Ishikawa (cell line): ENCODE data around the gene RLF.

Source experiments
- CEBPB ChIP-seq: IDR thresholded peaks from 2 replicates; pipeline ENCODE4 v1.6.1; 2012
- EGR1 ChIP-seq: IDR thresholded peaks from 2 replicates; pipeline ENCODE4 v1.6.1; 2012
- EP300 ChIP-seq: IDR thresholded peaks from 2 replicates; pipeline ENCODE4 v1.6.1; 2012; ENCODE audit warnings: borderline replicate concordance
- FOXM1 ChIP-seq: IDR thresholded peaks from 2 replicates; pipeline ENCODE4 v1.6.1; 2012; ENCODE audit warnings: low read depth, borderline replicate concordance
- MAX ChIP-seq: IDR thresholded peaks from 2 replicates; pipeline ENCODE4 v1.6.1; 2012
- RAD21 ChIP-seq: IDR thresholded peaks from 2 replicates; pipeline ENCODE4 v1.6.1; 2012; ENCODE audit warnings: low read depth
- REST ChIP-seq: IDR thresholded peaks from 2 replicates; pipeline ENCODE4 v1.6.1; 2012; ENCODE audit warnings: low read depth, mild to moderate bottlenecking
- TAF1 ChIP-seq: IDR thresholded peaks from 2 replicates; pipeline ENCODE4 v1.6.1; 2012; ENCODE audit warnings: low read depth, mild to moderate bottlenecking
- TCF12 ChIP-seq: IDR thresholded peaks from 2 replicates; pipeline ENCODE4 v1.6.1; 2012; ENCODE audit warnings: low read depth
- TEAD4 ChIP-seq: IDR thresholded peaks from 2 replicates; pipeline ENCODE4 v1.6.1; 2012
- USF1 ChIP-seq: IDR thresholded peaks from 2 replicates; pipeline ENCODE4 v1.6.1; 2012
- YY1 ChIP-seq: IDR thresholded peaks from 2 replicates; pipeline ENCODE4 v1.6.1; 2012; ENCODE audit warnings: low read depth

GRCh38 chr1:40162753-40163441, 1.7 kb downstream of the RLF start:
- no peak for TF ChIP-seq REST
- no peak for TF ChIP-seq RAD21
- TF ChIP-seq EP300: no peak
- TF ChIP-seq TAF1: no peak
- no peak for TF ChIP-seq TEAD4
- no peak for TF ChIP-seq TCF12
- no peak for TF ChIP-seq YY1
- TF ChIP-seq FOXM1: no peak
- no peak for TF ChIP-seq MAX
- no peak for TF ChIP-seq EGR1
- TF ChIP-seq USF1: 0 out of 2 replicates have a peak, but pooled peaks have one; percentile 15
- no peak for TF ChIP-seq CEBPB
